Upper lobe of right lung (tissue), 1 donor: ENCODE data around the gene GABRA5. TPM values are rescaled to one million over a fixed set of nuclear protein-coding genes. Genes with fewer than 3 reads are reported as not detected.

Experiments
- ATAC-seq: fragments of 200-7000 bp; cut with Tn5 transposase; one replicate; pipeline ENCODE4 v1.9.1; 2020; ENCODE audit warnings: mild to moderate bottlenecking, moderate library complexity
- DNase-seq: peaks from one replicate; pipeline ENCODE4 v3.0.0-alpha.2; 2020
- H3K27ac ChIP-seq: fragments of 200-600 bp; one replicate; pipeline ENCODE4 v1.8.0; 2022
- H3K27me3 ChIP-seq: fragments of 200-600 bp; one replicate; pipeline ENCODE4 v1.8.0; 2022; ENCODE audit warnings: mild to moderate bottlenecking
- H3K36me3 ChIP-seq: fragments of 200-600 bp; one replicate; pipeline ENCODE4 v1.8.0; 2022
- H3K4me1 ChIP-seq: fragments of 200-600 bp; one replicate; pipeline ENCODE4 v1.8.0; 2022
- H3K4me3 ChIP-seq: fragments of 200-600 bp; one replicate; pipeline ENCODE4 v1.8.0; 2022; ENCODE audit warnings: mild to moderate bottlenecking
- H3K9me3 ChIP-seq: fragments of 200-600 bp; one replicate; pipeline ENCODE4 v1.8.0; 2022
- intact Hi-C: fragments of 100-400 bp; cut with DNase I; formaldehyde crosslinking; loops from one replicate; pipeline ENCODE4 v1.11.0; 2022
- total RNA-seq: library from RNA; stranded (reverse); fragmentation: NEBNext Ultra II Directional; extraction: Animal tissue kit (Norgen Biotek cat#: 25700); gene quantifications from one replicate; pipeline ENCODE4 v1.2.1, GENCODE V29; 2021
- TF ChIP-seq, protein P1 (sequence below): fragments of 200-600 bp; IDR thresholded peaks from one replicate; pipeline ENCODE4 v1.8.0; 2022; ENCODE audit warnings: antibody characterized with exemption
- donor health status: DM: no; HTN: yes; CAD: no; lungs with severe emphysema.

The GABRA5 gene
- total RNA-seq, 1 donor from 2014 or later = not detected

DNA sequence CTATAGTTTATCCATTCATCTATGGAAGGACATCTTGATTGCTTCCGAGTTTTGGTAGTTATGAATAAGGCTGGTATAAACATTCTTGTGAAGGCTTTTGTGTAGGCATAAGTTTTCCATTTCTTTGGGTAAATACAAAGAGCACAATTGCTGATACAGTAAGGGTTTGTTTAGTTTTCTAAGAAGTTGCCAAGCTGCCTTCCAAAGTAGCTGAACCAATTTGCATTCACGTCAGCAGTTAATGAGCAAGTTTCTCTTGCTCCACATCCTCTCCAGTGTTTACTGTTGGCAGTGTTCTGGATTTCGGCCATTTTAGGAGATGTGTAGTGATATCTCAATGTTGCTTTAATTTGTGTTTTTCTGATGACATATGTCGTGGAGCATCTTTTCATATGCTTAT is 34.2 kb downstream of the GABRA5 start:
- Histone ChIP-seq H3K4me1 (no peaks in the 10 kb centered on the region), H3K9me3 (peaks cover 12% of the 10 kb centered on the region), H3K36me3 (no peaks in the 10 kb centered on the region), H3K27ac (no peak overlapping the region), H3K27me3 (no peaks in the 10 kb centered on the region), H3K4me3 (no peak overlapping the region)
- intact Hi-C loops = no loop called here
- ATAC-seq (no peak), DNase-seq (no peak)
- TF ChIP-seq, protein P1, sequence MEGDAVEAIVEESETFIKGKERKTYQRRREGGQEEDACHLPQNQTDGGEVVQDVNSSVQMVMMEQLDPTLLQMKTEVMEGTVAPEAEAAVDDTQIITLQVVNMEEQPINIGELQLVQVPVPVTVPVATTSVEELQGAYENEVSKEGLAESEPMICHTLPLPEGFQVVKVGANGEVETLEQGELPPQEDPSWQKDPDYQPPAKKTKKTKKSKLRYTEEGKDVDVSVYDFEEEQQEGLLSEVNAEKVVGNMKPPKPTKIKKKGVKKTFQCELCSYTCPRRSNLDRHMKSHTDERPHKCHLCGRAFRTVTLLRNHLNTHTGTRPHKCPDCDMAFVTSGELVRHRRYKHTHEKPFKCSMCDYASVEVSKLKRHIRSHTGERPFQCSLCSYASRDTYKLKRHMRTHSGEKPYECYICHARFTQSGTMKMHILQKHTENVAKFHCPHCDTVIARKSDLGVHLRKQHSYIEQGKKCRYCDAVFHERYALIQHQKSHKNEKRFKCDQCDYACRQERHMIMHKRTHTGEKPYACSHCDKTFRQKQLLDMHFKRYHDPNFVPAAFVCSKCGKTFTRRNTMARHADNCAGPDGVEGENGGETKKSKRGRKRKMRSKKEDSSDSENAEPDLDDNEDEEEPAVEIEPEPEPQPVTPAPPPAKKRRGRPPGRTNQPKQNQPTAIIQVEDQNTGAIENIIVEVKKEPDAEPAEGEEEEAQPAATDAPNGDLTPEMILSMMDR = no peak

DNA sequence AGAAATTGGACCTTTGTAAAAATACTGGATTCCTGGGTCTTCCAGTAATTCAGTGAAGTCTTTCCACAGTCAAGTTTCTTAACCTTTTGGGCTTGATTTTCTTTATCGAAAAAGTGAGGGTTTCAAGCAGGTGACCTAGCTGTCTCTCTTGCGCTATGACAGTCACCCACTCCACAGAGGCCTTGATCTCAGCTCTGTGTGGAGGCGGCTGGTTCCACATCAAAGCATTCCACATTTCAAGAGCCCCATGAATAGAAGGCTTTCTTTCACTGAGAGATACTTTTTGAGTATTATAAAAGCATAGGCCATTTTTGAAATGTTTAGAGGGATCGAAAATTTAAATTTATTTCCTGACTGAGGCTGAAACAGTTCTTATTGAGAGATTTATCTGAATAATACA is 43.9 kb downstream of the GABRA5 start:
- H3K27ac ChIP-seq = no peak overlapping the region
- no peaks in the 10 kb centered on the region for H3K27me3 ChIP-seq
- peaks cover under 1% of the 10 kb centered on the region for H3K9me3 ChIP-seq
- H3K4me3 ChIP-seq = no peak overlapping the region
- H3K4me1 ChIP-seq = no peaks in the 10 kb centered on the region
- TF ChIP-seq, protein P1 = no peak
- ATAC-seq (no peak), DNase-seq (no peak)
- H3K36me3 ChIP-seq = no peaks in the 10 kb centered on the region
- intact Hi-C loops = no loop called here

DNA sequence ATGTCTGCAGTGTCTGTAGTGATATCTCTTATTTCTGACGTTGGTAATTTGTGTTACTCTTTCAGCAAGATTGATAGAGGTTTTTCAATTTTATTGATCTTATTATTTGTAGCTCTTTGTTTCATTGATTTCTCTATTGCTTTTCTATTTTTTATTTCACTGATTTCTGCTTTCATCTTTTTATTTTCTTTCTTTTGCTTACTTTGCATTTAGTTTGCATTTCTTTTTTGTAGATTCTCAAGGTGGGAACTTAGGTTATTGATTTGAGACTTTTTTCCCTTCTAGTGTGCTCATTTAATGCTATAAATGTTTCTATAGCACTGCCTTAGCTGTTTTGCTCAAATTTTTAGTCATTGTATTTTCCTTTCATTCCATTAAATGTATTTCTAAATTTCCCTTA is 54.6 kb downstream of the GABRA5 start:
- no peak for DNase-seq
- no peak overlapping the region for H3K4me3 ChIP-seq
- H3K27ac ChIP-seq = no peak overlapping the region
- peaks cover 6% of the 10 kb centered on the region for H3K9me3 ChIP-seq
- H3K27me3 ChIP-seq = no peaks in the 10 kb centered on the region
- TF ChIP-seq, protein P1 = no peak
- no peaks in the 10 kb centered on the region for H3K4me1 ChIP-seq
- ATAC-seq = no peak
- intact Hi-C loops = no loop called here
- H3K36me3 ChIP-seq = no peaks in the 10 kb centered on the region

DNA sequence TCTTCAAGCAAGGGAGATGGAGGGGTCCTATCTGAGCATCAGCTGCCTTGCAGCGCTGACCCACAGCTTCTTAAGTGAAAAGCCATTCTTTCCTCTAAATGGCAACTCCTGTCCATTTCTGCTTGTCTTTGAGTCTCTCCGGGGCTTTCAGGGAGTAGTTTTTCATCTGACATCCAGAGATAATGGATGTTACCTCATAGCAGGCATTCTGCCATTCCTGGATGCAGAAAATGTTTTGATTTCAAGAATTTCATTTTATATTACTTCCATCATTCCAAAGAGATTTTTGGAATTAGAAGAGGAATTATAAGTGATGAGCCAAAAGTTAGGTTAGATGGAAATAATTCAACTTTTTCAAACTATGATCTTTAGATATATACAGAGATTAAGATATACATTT is 59.2 kb downstream of the GABRA5 start:
- no peak for DNase-seq
- H3K27me3 ChIP-seq = no peaks in the 10 kb centered on the region
- H3K9me3 ChIP-seq = no peaks in the 10 kb centered on the region
- H3K4me3 ChIP-seq = no peak overlapping the region
- intact Hi-C loops = no loop called here
- H3K36me3 ChIP-seq = no peaks in the 10 kb centered on the region
- H3K27ac ChIP-seq = no peak overlapping the region
- no peak for ATAC-seq
- TF ChIP-seq, protein P1 = no peak
- no peaks in the 10 kb centered on the region for H3K4me1 ChIP-seq

DNA sequence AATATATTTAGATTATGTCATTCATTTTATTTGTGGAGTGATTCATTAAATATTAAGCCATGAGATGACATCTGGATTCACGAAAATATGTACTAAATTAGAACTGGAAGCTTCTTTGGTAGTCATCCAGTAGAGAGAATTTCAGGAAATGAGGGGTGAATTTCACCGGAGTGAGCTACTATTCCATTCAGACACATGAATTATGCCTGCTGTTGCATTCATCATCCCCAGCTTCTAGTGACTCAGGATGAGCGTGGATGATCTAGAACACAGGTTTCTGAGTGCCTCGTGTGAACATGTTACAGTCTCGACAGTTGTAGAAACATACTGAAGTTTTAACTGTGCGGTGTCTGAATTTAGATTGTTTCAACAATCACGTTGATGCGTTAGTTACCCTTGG is 61.2 kb downstream of the GABRA5 start:
- no peaks in the 10 kb centered on the region for H3K4me1 ChIP-seq
- no peak overlapping the region for H3K4me3 ChIP-seq
- TF ChIP-seq, protein P1 = no peak
- no peaks in the 10 kb centered on the region for H3K9me3 ChIP-seq
- no peaks in the 10 kb centered on the region for H3K27me3 ChIP-seq
- DNase-seq (no peak), ATAC-seq (no peak)
- H3K27ac ChIP-seq = no peak overlapping the region
- no peaks in the 10 kb centered on the region for H3K36me3 ChIP-seq
- intact Hi-C loops = no loop called here

DNA sequence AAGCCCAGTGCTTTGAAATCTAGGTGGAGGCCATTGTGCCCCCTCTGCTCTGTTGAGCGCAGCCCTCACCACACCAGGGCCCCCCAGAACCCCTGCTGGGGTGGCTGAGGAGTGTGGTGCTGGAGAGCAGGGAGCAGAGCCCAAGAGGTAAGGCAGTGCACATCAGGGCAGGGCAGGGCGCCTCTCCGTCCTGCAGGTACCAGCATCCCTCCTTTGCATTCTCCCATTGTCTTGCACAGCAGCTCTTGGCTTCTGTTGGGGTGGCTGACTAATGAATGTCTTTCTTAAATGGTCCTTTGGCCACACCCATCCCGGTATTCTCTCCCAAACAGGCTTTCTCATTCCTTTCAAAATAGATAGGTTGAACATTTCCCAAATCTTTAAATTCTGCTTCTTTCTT is 62.7 kb downstream of the GABRA5 start:
- intact Hi-C loops = no loop called here
- Histone ChIP-seq H3K27ac (no peak overlapping the region), H3K9me3 (no peaks in the 10 kb centered on the region), H3K36me3 (no peaks in the 10 kb centered on the region), H3K4me1 (no peaks in the 10 kb centered on the region), H3K4me3 (no peak overlapping the region), H3K27me3 (no peaks in the 10 kb centered on the region)
- DNase-seq (no peak), ATAC-seq (peak; percentile 29)
- TF ChIP-seq, protein P1 = no peak
